ENCODE data around the gene OPN1LW.
"Not testable (repeated sequence)": the region's sequence is repeated elsewhere in the genome, so short reads cannot be mapped to it uniquely, and the experiment has no call there.

DNA sequence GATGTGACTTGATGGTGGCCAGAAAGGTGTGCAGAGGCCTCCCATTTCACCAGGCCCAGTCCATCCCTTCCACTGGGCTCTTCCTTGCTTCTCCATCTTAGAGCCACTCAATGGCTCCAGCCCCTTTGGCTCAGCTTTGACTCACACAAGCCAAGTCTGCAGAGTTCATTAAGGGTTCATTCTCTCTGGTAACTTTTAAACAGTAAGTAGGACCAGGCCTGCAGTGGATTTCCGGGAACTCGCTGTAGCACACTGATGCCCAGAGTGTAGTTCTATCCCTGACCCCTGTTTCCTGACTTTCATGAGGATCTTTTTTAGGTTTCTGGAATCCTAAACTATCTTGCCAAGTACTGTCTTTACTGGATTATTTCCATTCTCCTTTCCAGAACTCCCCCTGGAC, 50.3 kb downstream of the OPN1LW start:
- TF ChIP-seq, protein P1, sequence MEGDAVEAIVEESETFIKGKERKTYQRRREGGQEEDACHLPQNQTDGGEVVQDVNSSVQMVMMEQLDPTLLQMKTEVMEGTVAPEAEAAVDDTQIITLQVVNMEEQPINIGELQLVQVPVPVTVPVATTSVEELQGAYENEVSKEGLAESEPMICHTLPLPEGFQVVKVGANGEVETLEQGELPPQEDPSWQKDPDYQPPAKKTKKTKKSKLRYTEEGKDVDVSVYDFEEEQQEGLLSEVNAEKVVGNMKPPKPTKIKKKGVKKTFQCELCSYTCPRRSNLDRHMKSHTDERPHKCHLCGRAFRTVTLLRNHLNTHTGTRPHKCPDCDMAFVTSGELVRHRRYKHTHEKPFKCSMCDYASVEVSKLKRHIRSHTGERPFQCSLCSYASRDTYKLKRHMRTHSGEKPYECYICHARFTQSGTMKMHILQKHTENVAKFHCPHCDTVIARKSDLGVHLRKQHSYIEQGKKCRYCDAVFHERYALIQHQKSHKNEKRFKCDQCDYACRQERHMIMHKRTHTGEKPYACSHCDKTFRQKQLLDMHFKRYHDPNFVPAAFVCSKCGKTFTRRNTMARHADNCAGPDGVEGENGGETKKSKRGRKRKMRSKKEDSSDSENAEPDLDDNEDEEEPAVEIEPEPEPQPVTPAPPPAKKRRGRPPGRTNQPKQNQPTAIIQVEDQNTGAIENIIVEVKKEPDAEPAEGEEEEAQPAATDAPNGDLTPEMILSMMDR (IDR thresholded peaks at IDR 0.05): not testable (repeated sequence)
- not testable (repeated sequence) for TF ChIP-seq POLR2AphosphoS5, POLR2A (IDR thresholded peaks at IDR 0.05)
